GM23338 (cell line): ENCODE results near the gene GALM. TPM values are rescaled to one million over a fixed set of nuclear protein-coding genes. Genes with fewer than 3 reads are reported as not detected.

ENCODE experiments used
- ATAC-seq: fragments of 200-7000 bp; cut with Tn5 transposase; 3 replicates; pipeline ENCODE4 v1.9.1; 2020
- DNase-seq: peaks from one replicate; pipeline ENCODE4 v3.0.0-alpha.2; 2015; ENCODE audit warnings: low spot score
- H2AFZ ChIP-seq: fragments of 200-600 bp; sonication (generic); 2 replicates; pipeline ENCODE4 v1.8.0; 2016; ENCODE audit warnings: antibody characterized with exemption, mild to moderate bottlenecking, moderate library complexity
- H3F3A ChIP-seq: fragments of 200-600 bp; sonication (generic); replicated peaks from 2 replicates; pipeline ENCODE4 v1.8.0; 2017; ENCODE audit warnings: antibody characterized with exemption, mixed run types, low read depth
- H3K27ac ChIP-seq: fragments of 200-600 bp; sonication (generic); 2 replicates; pipeline ENCODE4 v1.6.1; 2016; ENCODE audit warnings: low read depth
- H3K27me3 ChIP-seq: fragments of 200-600 bp; sonication (generic); 2 replicates; pipeline ENCODE4 v1.8.0; 2016; ENCODE audit warnings: mild to moderate bottlenecking, mixed run types, moderate library complexity; ENCODE audit not compliant: insufficient read depth
- H3K36me3 ChIP-seq: fragments of 200-600 bp; sonication (generic); 2 replicates; pipeline ENCODE4 v1.8.0; 2016; ENCODE audit warnings: mild to moderate bottlenecking; ENCODE audit not compliant: insufficient read depth
- H3K4me1 ChIP-seq: fragments of 200-600 bp; sonication (generic); 2 replicates; pipeline ENCODE4 v1.8.0; 2016; ENCODE audit warnings: mild to moderate bottlenecking, moderate library complexity; ENCODE audit not compliant: insufficient read depth
- H3K4me2 ChIP-seq: fragments of 200-600 bp; sonication (generic); 2 replicates; pipeline ENCODE4 v1.7.1; 2017; ENCODE audit warnings: mixed run types
- H3K4me3 ChIP-seq: fragments of 200-600 bp; sonication (generic); 2 replicates; pipeline ENCODE4 v1.6.1; 2016; ENCODE audit warnings: mixed run types
- H3K79me2 ChIP-seq: fragments of 200-600 bp; sonication (generic); replicated peaks from 2 replicates; pipeline ENCODE4 v1.8.0; 2017; ENCODE audit warnings: mild to moderate bottlenecking; ENCODE audit not compliant: insufficient read depth
- H3K9me2 ChIP-seq: fragments of 200-600 bp; sonication (generic); 2 replicates; pipeline ENCODE4 v1.8.0; 2017; ENCODE audit not compliant: insufficient read depth
- H4K20me1 ChIP-seq: fragments of 200-600 bp; sonication (generic); replicated peaks from 2 replicates; pipeline ENCODE4 v1.8.0; 2017; ENCODE audit warnings: mild to moderate bottlenecking; ENCODE audit not compliant: insufficient read depth
- H3K27ac Mint-ChIP-seq: 2 replicates; pipeline ENCODE4 v1.8.0; 2020; ENCODE audit warnings: inconsistent platforms, mild to moderate bottlenecking, moderate library complexity, mixed read lengths
- H3K27me3 Mint-ChIP-seq: 3 replicates; pipeline ENCODE4 v1.8.0; 2022; ENCODE audit warnings: low read depth, mild to moderate bottlenecking, moderate library complexity, mixed read lengths, inconsistent platforms; ENCODE audit not compliant: insufficient read depth, poor library complexity
- H3K36me3 Mint-ChIP-seq: 3 replicates; pipeline ENCODE4 v1.8.0; 2021; ENCODE audit warnings: low read depth, mild to moderate bottlenecking, inconsistent platforms, moderate library complexity, mixed read lengths
- H3K4me1 Mint-ChIP-seq: 3 replicates; pipeline ENCODE4 v1.8.0; 2020; ENCODE audit warnings: mild to moderate bottlenecking, inconsistent platforms, mixed read lengths
- H3K4me3 Mint-ChIP-seq: 3 replicates; pipeline ENCODE4 v1.8.0; 2021; ENCODE audit warnings: moderate library complexity, mild to moderate bottlenecking, inconsistent platforms, mixed read lengths
- H3K9me3 Mint-ChIP-seq: 3 replicates; pipeline ENCODE4 v1.8.0; 2020; ENCODE audit warnings: moderate library complexity, mild to moderate bottlenecking, inconsistent platforms, mixed read lengths
- CREB1 ChIP-seq: fragments of 250-450 bp; sonication (Bioruptor Pico); IDR thresholded peaks from 2 replicates; pipeline ENCODE4 v1.5.0; 2020; ENCODE audit warnings: low read depth, mild to moderate bottlenecking, moderate library complexity
- EZH2 ChIP-seq: fragments of 200-600 bp; sonication (generic); IDR thresholded peaks from one replicate; pipeline ENCODE4 v1.8.0; 2017; ENCODE audit warnings: antibody characterized with exemption, mild to moderate bottlenecking, low read depth; ENCODE audit not compliant: unreplicated experiment
- polyA plus RNA-seq: library from polyadenylated mRNA; unstranded; fragments of >200 nt; fragmentation: Nextera tagmentation; extraction: Ambion mirVana; gene quantifications from 2 replicates; pipeline ENCODE4 v1.2.1, GENCODE V29; 2016
- total RNA-seq: library from RNA; depleted of rRNA; stranded (reverse); fragments of >200 nt; shearing (Covaris generic); gene quantifications from 2 replicates; pipeline ENCODE4 v1.2.3, GENCODE V29; 2014
- TF ChIP-seq, protein P1 (sequence below): fragments of 250-450 bp; sonication (Bioruptor Pico); IDR thresholded peaks from 2 replicates; pipeline ENCODE4 v1.5.0; 2020; ENCODE audit warnings: mild to moderate bottlenecking, moderate library complexity
- TF ChIP-seq, protein P2 (sequence below): IDR thresholded peaks from one replicate; pipeline ENCODE4 v1.6.1; 2018; ENCODE audit warnings: antibody characterized with exemption; ENCODE audit not compliant: unreplicated experiment

The GALM gene
- total and polyA plus RNA-seq, 2 experiments from 2014 or later, result 9.3 to 21.6 TPM

DNA sequence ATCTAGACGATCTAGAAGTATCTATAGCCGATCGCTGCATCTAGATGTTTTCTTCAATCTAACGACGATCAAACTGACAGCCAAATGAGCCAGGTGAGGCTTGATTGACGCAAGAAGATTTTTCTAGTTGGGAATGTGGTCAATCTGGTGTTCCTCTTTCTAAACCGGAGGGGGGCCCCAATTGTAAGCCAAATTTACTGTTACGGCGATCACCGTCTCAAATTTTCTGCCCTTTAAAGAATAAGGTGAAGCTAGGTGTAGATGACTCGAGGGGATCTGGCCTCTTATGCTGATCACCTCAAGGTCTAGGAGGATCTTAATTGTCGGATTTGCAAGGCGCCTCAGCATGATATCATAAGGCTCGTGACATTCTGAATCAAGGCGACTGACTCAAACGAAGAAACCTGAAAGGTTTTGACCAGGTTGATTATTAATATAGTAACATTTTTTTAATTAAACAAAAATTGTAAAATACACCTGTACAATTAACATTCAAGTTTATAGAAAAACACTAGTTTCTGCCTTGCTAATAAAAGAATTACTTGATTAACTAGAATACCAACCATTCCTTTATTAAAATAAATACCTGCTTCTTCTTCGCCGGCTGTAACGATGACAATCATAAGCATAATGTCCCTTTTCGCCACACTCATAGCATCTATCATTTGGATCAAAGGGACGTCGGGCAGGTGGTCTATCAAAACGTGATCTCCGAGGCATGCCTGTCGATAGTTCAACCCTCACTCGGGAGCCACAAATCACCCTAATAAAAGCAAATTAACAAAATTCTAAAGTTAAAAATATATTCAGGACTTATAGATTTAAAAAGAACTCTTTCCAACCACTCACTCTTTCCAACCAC lies 83.3 kb downstream of the GALM start:
- H3K9me2 ChIP-seq, result no peaks in the 10 kb centered on the region
- ATAC-seq (no peak), DNase-seq (no peak)
- H3K36me3 ChIP-seq, result peaks cover 59% of the 10 kb centered on the region
- TF ChIP-seq EZH2 (no peak), CREB1 (CRISPR knock-in tag) (no peak)
- TF ChIP-seq, protein P1, sequence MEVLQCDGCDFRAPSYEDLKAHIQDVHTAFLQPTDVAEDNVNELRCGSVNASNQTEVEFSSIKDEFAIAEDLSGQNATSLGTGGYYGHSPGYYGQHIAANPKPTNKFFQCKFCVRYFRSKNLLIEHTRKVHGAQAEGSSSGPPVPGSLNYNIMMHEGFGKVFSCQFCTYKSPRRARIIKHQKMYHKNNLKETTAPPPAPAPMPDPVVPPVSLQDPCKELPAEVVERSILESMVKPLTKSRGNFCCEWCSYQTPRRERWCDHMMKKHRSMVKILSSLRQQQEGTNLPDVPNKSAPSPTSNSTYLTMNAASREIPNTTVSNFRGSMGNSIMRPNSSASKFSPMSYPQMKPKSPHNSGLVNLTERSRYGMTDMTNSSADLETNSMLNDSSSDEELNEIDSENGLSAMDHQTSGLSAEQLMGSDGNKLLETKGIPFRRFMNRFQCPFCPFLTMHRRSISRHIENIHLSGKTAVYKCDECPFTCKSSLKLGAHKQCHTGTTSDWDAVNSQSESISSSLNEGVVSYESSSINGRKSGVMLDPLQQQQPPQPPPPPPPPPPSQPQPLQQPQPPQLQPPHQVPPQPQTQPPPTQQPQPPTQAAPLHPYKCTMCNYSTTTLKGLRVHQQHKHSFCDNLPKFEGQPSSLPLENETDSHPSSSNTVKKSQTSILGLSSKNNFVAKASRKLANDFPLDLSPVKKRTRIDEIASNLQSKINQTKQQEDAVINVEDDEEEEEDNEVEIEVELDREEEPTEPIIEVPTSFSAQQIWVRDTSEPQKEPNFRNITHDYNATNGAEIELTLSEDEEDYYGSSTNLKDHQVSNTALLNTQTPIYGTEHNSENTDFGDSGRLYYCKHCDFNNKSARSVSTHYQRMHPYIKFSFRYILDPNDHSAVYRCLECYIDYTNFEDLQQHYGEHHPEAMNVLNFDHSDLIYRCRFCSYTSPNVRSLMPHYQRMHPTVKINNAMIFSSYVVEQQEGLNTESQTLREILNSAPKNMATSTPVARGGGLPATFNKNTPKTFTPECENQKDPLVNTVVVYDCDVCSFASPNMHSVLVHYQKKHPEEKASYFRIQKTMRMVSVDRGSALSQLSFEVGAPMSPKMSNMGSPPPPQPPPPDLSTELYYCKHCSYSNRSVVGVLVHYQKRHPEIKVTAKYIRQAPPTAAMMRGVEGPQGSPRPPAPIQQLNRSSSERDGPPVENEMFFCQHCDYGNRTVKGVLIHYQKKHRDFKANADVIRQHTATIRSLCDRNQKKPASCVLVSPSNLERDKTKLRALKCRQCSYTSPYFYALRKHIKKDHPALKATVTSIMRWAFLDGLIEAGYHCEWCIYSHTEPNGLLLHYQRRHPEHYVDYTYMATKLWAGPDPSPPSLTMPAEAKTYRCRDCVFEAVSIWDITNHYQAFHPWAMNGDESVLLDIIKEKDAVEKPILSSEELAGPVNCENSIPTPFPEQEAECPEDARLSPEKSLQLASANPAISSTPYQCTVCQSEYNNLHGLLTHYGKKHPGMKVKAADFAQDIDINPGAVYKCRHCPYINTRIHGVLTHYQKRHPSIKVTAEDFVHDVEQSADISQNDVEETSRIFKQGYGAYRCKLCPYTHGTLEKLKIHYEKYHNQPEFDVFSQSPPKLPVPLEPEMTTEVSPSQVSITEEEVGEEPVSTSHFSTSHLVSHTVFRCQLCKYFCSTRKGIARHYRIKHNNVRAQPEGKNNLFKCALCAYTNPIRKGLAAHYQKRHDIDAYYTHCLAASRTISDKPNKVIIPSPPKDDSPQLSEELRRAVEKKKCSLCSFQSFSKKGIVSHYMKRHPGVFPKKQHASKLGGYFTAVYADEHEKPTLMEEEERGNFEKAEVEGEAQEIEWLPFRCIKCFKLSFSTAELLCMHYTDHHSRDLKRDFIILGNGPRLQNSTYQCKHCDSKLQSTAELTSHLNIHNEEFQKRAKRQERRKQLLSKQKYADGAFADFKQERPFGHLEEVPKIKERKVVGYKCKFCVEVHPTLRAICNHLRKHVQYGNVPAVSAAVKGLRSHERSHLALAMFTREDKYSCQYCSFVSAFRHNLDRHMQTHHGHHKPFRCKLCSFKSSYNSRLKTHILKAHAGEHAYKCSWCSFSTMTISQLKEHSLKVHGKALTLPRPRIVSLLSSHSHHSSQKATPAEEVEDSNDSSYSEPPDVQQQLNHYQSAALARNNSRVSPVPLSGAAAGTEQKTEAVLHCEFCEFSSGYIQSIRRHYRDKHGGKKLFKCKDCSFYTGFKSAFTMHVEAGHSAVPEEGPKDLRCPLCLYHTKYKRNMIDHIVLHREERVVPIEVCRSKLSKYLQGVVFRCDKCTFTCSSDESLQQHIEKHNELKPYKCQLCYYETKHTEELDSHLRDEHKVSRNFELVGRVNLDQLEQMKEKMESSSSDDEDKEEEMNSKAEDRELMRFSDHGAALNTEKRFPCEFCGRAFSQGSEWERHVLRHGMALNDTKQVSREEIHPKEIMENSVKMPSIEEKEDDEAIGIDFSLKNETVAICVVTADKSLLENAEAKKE, result no peak
- TF ChIP-seq, protein P2, sequence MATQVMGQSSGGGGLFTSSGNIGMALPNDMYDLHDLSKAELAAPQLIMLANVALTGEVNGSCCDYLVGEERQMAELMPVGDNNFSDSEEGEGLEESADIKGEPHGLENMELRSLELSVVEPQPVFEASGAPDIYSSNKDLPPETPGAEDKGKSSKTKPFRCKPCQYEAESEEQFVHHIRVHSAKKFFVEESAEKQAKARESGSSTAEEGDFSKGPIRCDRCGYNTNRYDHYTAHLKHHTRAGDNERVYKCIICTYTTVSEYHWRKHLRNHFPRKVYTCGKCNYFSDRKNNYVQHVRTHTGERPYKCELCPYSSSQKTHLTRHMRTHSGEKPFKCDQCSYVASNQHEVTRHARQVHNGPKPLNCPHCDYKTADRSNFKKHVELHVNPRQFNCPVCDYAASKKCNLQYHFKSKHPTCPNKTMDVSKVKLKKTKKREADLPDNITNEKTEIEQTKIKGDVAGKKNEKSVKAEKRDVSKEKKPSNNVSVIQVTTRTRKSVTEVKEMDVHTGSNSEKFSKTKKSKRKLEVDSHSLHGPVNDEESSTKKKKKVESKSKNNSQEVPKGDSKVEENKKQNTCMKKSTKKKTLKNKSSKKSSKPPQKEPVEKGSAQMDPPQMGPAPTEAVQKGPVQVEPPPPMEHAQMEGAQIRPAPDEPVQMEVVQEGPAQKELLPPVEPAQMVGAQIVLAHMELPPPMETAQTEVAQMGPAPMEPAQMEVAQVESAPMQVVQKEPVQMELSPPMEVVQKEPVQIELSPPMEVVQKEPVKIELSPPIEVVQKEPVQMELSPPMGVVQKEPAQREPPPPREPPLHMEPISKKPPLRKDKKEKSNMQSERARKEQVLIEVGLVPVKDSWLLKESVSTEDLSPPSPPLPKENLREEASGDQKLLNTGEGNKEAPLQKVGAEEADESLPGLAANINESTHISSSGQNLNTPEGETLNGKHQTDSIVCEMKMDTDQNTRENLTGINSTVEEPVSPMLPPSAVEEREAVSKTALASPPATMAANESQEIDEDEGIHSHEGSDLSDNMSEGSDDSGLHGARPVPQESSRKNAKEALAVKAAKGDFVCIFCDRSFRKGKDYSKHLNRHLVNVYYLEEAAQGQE, result no peak
- H3K27ac Mint-ChIP-seq, result peak overlapping the region; percentile 90
- H3K79me2 ChIP-seq, result peaks cover 68% of the 10 kb centered on the region
- H3K36me3 Mint-ChIP-seq, result peaks cover 71% of the 10 kb centered on the region
- H3K27ac ChIP-seq, result peak overlapping the region; percentile 64; the same call in 1 of the 2 replicates
- peak overlapping the region; percentile 98 for H3K4me2 ChIP-seq
- H3K27me3 ChIP-seq, result no peaks in the 10 kb centered on the region
- H3K9me3 Mint-ChIP-seq, result peaks cover 6% of the 10 kb centered on the region; the same call in 2 of the 3 replicates
- H3F3A ChIP-seq, result peaks cover 61% of the 10 kb centered on the region
- H3K27me3 Mint-ChIP-seq, result peaks cover 25% of the 10 kb centered on the region
- H3K4me3 Mint-ChIP-seq, result peak overlapping the region; percentile 98
- H4K20me1 ChIP-seq, result peaks cover 49% of the 10 kb centered on the region
- peaks cover 39% of the 10 kb centered on the region for H3K4me1 Mint-ChIP-seq
- peaks cover 12% of the 10 kb centered on the region for H3K4me1 ChIP-seq
- H2AFZ ChIP-seq, result no peak overlapping the region
- peak overlapping the region; percentile 99 for H3K4me3 ChIP-seq
